ENCODE measurements around the gene NPHP4. TPM values are rescaled to one million over a fixed set of nuclear protein-coding genes. Genes with fewer than 3 reads are reported as not detected.

Gene NPHP4
- total RNA-seq, 6 experiments from 2014 or later: 5.0 to 6.8 (median 6.0) TPM

DNA sequence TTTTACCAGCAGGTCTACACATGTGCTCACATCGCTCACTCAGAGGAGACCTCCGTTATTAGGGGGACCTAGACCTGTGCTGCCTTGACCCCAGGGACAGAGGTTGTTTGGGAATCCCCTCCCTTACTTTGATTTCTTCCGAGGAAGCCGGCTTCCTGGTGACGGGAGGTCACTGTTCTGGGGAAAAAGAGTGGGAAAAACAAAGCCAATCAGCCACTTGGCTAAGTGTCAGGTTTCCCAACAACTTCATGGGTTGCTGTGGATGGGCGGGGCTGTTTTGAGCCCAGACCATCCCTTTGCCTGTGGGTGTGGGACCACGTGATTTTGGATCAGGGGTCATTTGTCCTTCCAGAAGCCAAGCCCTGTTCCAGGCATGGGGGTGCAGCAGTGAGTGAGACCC lies 46.4 kb upstream of the NPHP4 start:
- Mint-ChIP-seq H3K4me3 (no peak overlapping the region), H3K27me3 (ENCODE audit: insufficient read depth) (peaks cover 2% of the 10 kb centered on the region), H3K9me3 (no peaks in the 10 kb centered on the region), H3K36me3 (ENCODE audit: low read depth) (no peaks in the 10 kb centered on the region), H3K4me1 (ENCODE audit: low read depth) (peaks cover 9% of the 10 kb centered on the region), H3K27ac (no peak overlapping the region)
- TF ChIP-seq CTCF (IDR thresholded peaks at IDR 0.05): no peak
- no peak for DNase-seq

DNA sequence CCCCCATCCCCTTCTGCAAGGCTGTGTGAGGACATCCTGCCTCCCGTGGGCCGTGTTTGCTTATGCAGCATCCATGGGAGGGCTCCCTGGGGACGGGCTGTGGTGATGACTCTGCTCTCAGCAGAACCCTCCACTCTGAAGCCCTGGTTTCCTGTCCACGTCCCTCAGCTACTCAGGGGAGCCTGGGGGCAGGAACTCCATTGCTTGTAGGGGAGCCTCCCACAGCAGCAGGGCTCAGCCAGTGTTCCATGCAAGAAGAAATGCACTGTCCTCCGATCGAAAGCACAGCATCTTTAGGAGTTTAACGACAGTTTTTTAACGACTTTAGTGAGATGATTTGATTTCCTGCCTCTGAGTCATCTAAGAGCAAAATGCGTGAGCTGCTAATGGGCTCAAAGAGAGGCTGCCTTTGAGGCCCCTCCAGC lies 45.1 kb upstream of the NPHP4 start:
- Mint-ChIP-seq H3K4me3 (peak overlapping the region; percentile 46; the same call in 1 of the 2 replicates), H3K27me3 (ENCODE audit: insufficient read depth) (peaks cover 2% of the 10 kb centered on the region), H3K9me3 (no peaks in the 10 kb centered on the region), H3K36me3 (ENCODE audit: low read depth) (no peaks in the 10 kb centered on the region), H3K4me1 (ENCODE audit: low read depth) (peaks cover 9% of the 10 kb centered on the region), H3K27ac (peak overlapping the region; percentile 63)
- TF ChIP-seq CTCF (IDR thresholded peaks at IDR 0.05): no peak
- DNase-seq: peak; percentile 62

DNA sequence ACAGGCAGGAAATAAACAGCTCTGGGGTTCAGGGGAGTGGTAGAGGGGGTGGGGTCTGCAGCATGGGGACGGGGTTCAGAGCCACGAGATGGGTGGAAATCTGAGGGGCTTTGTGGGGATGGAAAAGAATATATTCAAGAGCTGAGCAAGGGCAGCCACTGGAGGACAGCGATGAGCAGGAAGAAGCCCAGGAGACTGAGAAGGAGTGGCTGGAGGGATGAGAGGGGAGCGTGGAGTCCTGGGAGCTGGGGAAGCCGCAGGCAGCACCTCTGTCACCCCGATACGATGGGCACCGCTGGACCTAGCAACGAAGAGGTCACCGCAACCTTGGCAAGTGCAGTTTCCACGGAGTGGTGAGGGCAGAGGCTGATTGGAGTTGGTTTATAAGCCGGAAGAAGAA lies 43.5 kb upstream of the NPHP4 start:
- TF ChIP-seq CTCF (IDR thresholded peaks at IDR 0.05): no peak
- no peak for DNase-seq

DNA sequence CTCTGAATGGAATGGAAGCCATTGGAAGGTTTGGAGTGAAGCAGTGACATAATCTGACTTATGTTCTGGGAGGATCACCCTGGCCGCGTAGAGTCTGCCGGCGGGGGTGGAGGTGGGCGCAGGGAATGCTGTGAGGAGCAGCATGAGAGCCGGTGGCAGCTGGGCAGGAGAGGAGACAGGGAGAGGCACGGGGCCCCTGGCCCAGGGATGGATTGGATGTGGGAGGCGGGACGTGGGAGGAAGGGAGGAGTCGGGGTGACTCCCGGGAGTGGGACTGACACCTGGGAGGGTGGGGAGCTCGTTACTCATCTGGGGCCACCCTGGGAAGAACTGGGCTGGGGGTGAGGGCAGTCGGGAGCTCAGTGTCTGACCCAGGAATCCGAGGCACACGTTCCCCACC lies 43.1 kb upstream of the NPHP4 start:
- H3K36me3 Mint-ChIP-seq (ENCODE audit: low read depth): no peaks in the 10 kb centered on the region
- H3K9me3 Mint-ChIP-seq: no peaks in the 10 kb centered on the region
- peaks cover 2% of the 10 kb centered on the region for H3K27me3 Mint-ChIP-seq (ENCODE audit: insufficient read depth)
- peaks cover 9% of the 10 kb centered on the region for H3K4me1 Mint-ChIP-seq (ENCODE audit: low read depth)
- H3K27ac Mint-ChIP-seq: no peak overlapping the region
- no peak for TF ChIP-seq CTCF (IDR thresholded peaks at IDR 0.05)
- no peak overlapping the region for H3K4me3 Mint-ChIP-seq
- DNase-seq: no peak

More for the DNA sequence above, 43.5 kb upstream of the NPHP4 start:
- H3K9me3 Mint-ChIP-seq: no peaks in the 10 kb centered on the region
- peak overlapping the region; percentile 30; the same call in 1 of the 2 replicates for H3K27ac Mint-ChIP-seq
- H3K4me3 Mint-ChIP-seq: no peak overlapping the region
- H3K36me3 Mint-ChIP-seq (ENCODE audit: low read depth): no peaks in the 10 kb centered on the region
- H3K27me3 Mint-ChIP-seq (ENCODE audit: insufficient read depth): peaks cover 2% of the 10 kb centered on the region
- H3K4me1 Mint-ChIP-seq (ENCODE audit: low read depth): peaks cover 9% of the 10 kb centered on the region

- H3K9me3 Mint-ChIP-seq: no peaks in the 10 kb centered on the region
- TF ChIP-seq CTCF (IDR thresholded peaks at IDR 0.05): no peak; the same call in none of the 2 replicates
- no peak for DNase-seq
- no peaks in the 10 kb centered on the region for H3K36me3 Mint-ChIP-seq (ENCODE audit: low read depth)
- H3K4me1 Mint-ChIP-seq (ENCODE audit: low read depth): peaks cover 9% of the 10 kb centered on the region
- no peak overlapping the region for H3K4me3 Mint-ChIP-seq
- no peaks in the 10 kb centered on the region; the same call in 1 of the 2 replicates for H3K27me3 Mint-ChIP-seq (ENCODE audit: insufficient read depth)
- no peak overlapping the region for H3K27ac Mint-ChIP-seq
Observed at GRCh38 chr1:6034750-6035096, 42.5 kb upstream of the NPHP4 start.
